HG03442 (cell line): Measurements from ENCODE around the gene LRRC32.
"Not testable (repeated sequence)": the region's sequence is repeated elsewhere in the genome, so short reads cannot be mapped to it uniquely, and the experiment has no call there.

Experiments
- ATAC-seq: cut with Tn5 transposase; IDR thresholded peaks from one replicate; pipeline ENCODE4 v1.9.1; 2021; ENCODE audit warnings: mild to moderate bottlenecking, moderate library complexity; ENCODE audit not compliant: unreplicated experiment

Gene LRRC32

GRCh38 chr11:76617553-76618265 is 52.8 kb downstream of the LRRC32 start:
- ATAC-seq = no peak

GRCh38 chr11:76616676-76617552 is 53.6 kb downstream of the LRRC32 start:
- ATAC-seq = no peak

- no peak for ATAC-seq
Measured at GRCh38 chr11:76615950-76616349, 54.6 kb downstream of the LRRC32 start.

GRCh38 chr11:76614471-76615179 is 55.9 kb downstream of the LRRC32 start:
- ATAC-seq = no peak

GRCh38 chr11:76613901-76614300 is 56.6 kb downstream of the LRRC32 start:
- no peak for ATAC-seq

GRCh38 chr11:76612226-76612625 is 58.3 kb downstream of the LRRC32 start:
- no peak for ATAC-seq

GRCh38 chr11:76610871-76611475 is 59.6 kb downstream of the LRRC32 start:
- no peak for ATAC-seq

- no peak for ATAC-seq
Measured at GRCh38 chr11:76610371-76610770, 60.2 kb downstream of the LRRC32 start.

- ATAC-seq = no peak
Measured at GRCh38 chr11:76609736-76610370, 60.7 kb downstream of the LRRC32 start.

GRCh38 chr11:76608879-76609460 is 61.6 kb downstream of the LRRC32 start:
- not testable (repeated sequence) for ATAC-seq

GRCh38 chr11:76608228-76608627 is 62.3 kb downstream of the LRRC32 start:
- ATAC-seq = not testable (repeated sequence)
